MM.1S (cell line): ENCODE data around the gene TJP1.
A peak's percentile ranks its signal among the peaks of the same experiment; 100 is the strongest.

ENCODE experiments used
- DNase-seq: peaks from one replicate; pipeline ENCODE4 v3.0.0-alpha.2; 2015
- H2AFZ ChIP-seq: fragments of 300-600 bp; sonication (generic); 2 replicates; pipeline ENCODE4 v1.6.0; 2016; ENCODE audit warnings: antibody characterized with exemption, low read length
- H3F3A ChIP-seq: fragments of 300-600 bp; sonication (generic); 2 replicates; pipeline ENCODE4 v1.6.1; 2016; ENCODE audit warnings: mild to moderate bottlenecking, antibody characterized with exemption, low read length, moderate library complexity, mixed read lengths; ENCODE audit not compliant: insufficient read depth
- H3K27ac ChIP-seq: fragments of 300-600 bp; sonication (generic); 2 replicates; pipeline ENCODE4 v1.5.1; 2016; ENCODE audit warnings: mild to moderate bottlenecking, low read length
- H3K27me3 ChIP-seq: fragments of 300-600 bp; sonication (generic); replicated peaks from 2 replicates; pipeline ENCODE4 v1.6.0; 2016; ENCODE audit warnings: low read length; ENCODE audit not compliant: insufficient read depth
- H3K36me3 ChIP-seq: fragments of 300-600 bp; sonication (generic); replicated peaks from 2 replicates; pipeline ENCODE4 v1.6.1; 2016; ENCODE audit warnings: mild to moderate bottlenecking, low read length, mixed read lengths; ENCODE audit not compliant: insufficient read depth
- H3K4me1 ChIP-seq: fragments of 300-600 bp; sonication (generic); 2 replicates; pipeline ENCODE4 v1.6.1; 2016; ENCODE audit warnings: low read length, mixed read lengths
- H3K4me2 ChIP-seq: fragments of 300-600 bp; sonication (generic); 2 replicates; pipeline ENCODE4 v1.6.0; 2016; ENCODE audit warnings: low read depth, low read length
- H3K4me3 ChIP-seq: fragments of 300-600 bp; sonication (generic); 2 replicates; pipeline ENCODE4 v1.5.1; 2016; ENCODE audit warnings: low read length, mixed read lengths
- H3K79me2 ChIP-seq: fragments of 300-600 bp; sonication (generic); 2 replicates; pipeline ENCODE4 v1.6.1; 2016; ENCODE audit warnings: mixed run types, low read length, mixed read lengths
- H3K9ac ChIP-seq: fragments of 300-600 bp; sonication (generic); 2 replicates; pipeline ENCODE4 v1.6.1; 2016; ENCODE audit warnings: low read length, mixed read lengths
- H3K9me2 ChIP-seq: fragments of 300-600 bp; sonication (generic); replicated peaks from 2 replicates; pipeline ENCODE4 v1.6.1; 2016; ENCODE audit warnings: mild to moderate bottlenecking, low read length, mixed read lengths; ENCODE audit not compliant: insufficient read depth
- H3K9me3 ChIP-seq: fragments of 300-600 bp; sonication (generic); replicated peaks from 2 replicates; pipeline ENCODE4 v1.6.1; 2016; ENCODE audit warnings: mild to moderate bottlenecking, low read length, mixed read lengths; ENCODE audit not compliant: insufficient read depth
- H4K20me1 ChIP-seq: fragments of 300-600 bp; sonication (generic); 2 replicates; pipeline ENCODE4 v1.6.1; 2016; ENCODE audit warnings: mild to moderate bottlenecking, low read length, moderate library complexity, mixed read lengths; ENCODE audit not compliant: insufficient read depth
- CTCF ChIP-seq: fragments of 300-600 bp; sonication (generic); IDR thresholded peaks from 2 replicates; pipeline ENCODE4 v1.5.1; 2016; ENCODE audit warnings: antibody characterized with exemption, low read length, mixed read lengths
- EZH2 ChIP-seq: fragments of 300-600 bp; sonication (generic); optimal IDR thresholded peaks from 2 replicates; pipeline ENCODE3; 2017; ENCODE audit warnings: low read depth, mild to moderate bottlenecking, antibody characterized with exemption, low read length, mixed read lengths
- EZH2phosphoT487 ChIP-seq: fragments of 300-600 bp; sonication (generic); IDR thresholded peaks from 2 replicates; pipeline ENCODE4 v1.6.1; 2018; ENCODE audit warnings: antibody characterized with exemption, low read length

The TJP1 gene

GRCh38 chr15:29749365-29750086 is 72.7 kb downstream of the TJP1 start:
- Histone ChIP-seq H3K9me2 (no peaks in the 10 kb centered on the region), H4K20me1 (no peaks in the 10 kb centered on the region), H3K36me3 (no peaks in the 10 kb centered on the region), H3K4me1 (no peaks in the 10 kb centered on the region), H3K9ac (no peak overlapping the region), H3K27ac (no peak overlapping the region), H3K9me3 (no peaks in the 10 kb centered on the region), H3F3A (no peaks in the 10 kb centered on the region), H3K27me3 (no peaks in the 10 kb centered on the region), H3K4me2 (no peak overlapping the region), H3K79me2 (no peaks in the 10 kb centered on the region), H2AFZ (no peak overlapping the region), H3K4me3 (no peak overlapping the region)
- TF ChIP-seq EZH2phosphoT487 (no peak), CTCF (no peak), EZH2 (no peak)
- no peak for DNase-seq

- H3F3A ChIP-seq: no peaks in the 10 kb centered on the region
- H3K36me3 ChIP-seq: no peaks in the 10 kb centered on the region
- no peak overlapping the region for H2AFZ ChIP-seq
- peaks cover 3% of the 10 kb centered on the region for H3K4me1 ChIP-seq
- H3K27me3 ChIP-seq: no peaks in the 10 kb centered on the region
- H3K79me2 ChIP-seq: no peaks in the 10 kb centered on the region
- no peak overlapping the region for H3K9ac ChIP-seq
- TF ChIP-seq EZH2: no peak
- peak; percentile 52 for TF ChIP-seq CTCF
- TF ChIP-seq EZH2phosphoT487: no peak
- H3K27ac ChIP-seq: no peak overlapping the region
- peak; percentile 41 for DNase-seq
- H3K9me2 ChIP-seq: no peaks in the 10 kb centered on the region
- H3K9me3 ChIP-seq: no peaks in the 10 kb centered on the region
- H3K4me3 ChIP-seq: no peak overlapping the region
- no peaks in the 10 kb centered on the region for H4K20me1 ChIP-seq
- no peak overlapping the region for H3K4me2 ChIP-seq
Measured at GRCh38 chr15:29747837-29748417, 74.3 kb downstream of the TJP1 start.

- no peak for TF ChIP-seq CTCF
- no peak for TF ChIP-seq EZH2
- TF ChIP-seq EZH2phosphoT487: no peak
- Histone ChIP-seq H3K9me2 (no peaks in the 10 kb centered on the region), H3K4me2 (no peak overlapping the region), H3K36me3 (no peaks in the 10 kb centered on the region), H3K79me2 (no peaks in the 10 kb centered on the region), H3K9ac (no peak overlapping the region), H3K27me3 (no peaks in the 10 kb centered on the region), H2AFZ (no peak overlapping the region), H3K27ac (no peak overlapping the region), H3K4me1 (peaks cover 27% of the 10 kb centered on the region), H3F3A (peaks cover 15% of the 10 kb centered on the region), H4K20me1 (no peaks in the 10 kb centered on the region), H3K4me3 (no peak overlapping the region), H3K9me3 (no peaks in the 10 kb centered on the region)
- no peak for DNase-seq
Measured at GRCh38 chr15:29743475-29743874, 78.8 kb downstream of the TJP1 start.
